Thyroid gland (tissue), 4 donors: ENCODE measurements around the gene NUP93.

Source experiments
- POLR2A ChIP-seq, 2 donors: fragments of 450-650 bp; IDR thresholded peaks; one replicate each; pipeline ENCODE4 v1.6.1; 2017; ENCODE audit warnings: antibody characterized with exemption in 2 of 2, mild to moderate bottlenecking in 2 of 2, moderate library complexity in 1 of 2
- TF ChIP-seq, protein P1 (sequence below), 6 experiments: fragments of 200-600 bp in 3 of 6; fragments of 450-650 bp in 3 of 6; sonication (generic) in 3 of 6; IDR thresholded peaks; one replicate each; pipeline ENCODE4 v1.5.1; 2016 to 2019; ENCODE audit warnings: antibody characterized with exemption in 6 of 6, mild to moderate bottlenecking in 2 of 6, inconsistent platforms in 1 of 6, moderate library complexity in 1 of 6

DNA sequence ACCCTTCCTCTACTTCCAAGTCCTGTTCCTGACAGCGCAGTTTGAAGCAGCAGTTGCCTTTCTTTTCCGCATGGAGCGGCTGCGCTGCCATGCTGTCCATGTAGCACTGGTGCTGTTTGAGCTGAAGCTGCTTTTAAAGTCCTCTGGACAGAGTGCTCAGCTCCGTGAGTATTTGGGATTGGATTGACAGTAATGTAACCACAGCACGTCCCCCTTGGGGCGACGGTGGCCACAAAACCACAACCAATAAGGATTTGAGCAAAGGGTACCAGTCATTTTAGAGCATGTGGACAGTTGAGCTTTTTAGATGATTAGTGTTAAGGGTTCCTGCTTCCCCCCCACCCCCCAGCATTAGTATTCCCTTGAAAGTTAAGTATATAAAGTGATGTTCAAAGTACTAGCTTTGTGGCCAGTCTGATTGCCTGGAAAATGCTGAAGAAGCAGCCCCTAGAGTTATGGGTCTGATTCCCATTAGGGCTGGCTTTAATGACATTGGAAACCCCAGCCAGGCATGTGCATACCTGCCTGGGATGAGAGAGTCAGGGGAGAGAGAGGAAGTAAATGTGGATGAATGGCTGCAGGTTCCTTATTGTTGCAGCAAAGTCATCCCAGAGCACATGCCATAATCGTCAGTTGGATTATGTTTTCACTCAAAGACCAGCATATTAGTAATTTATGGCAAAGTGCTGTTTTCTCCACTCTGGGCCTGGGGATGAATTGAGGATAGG, 103.5 kb downstream of the NUP93 start:
- TF ChIP-seq, protein P1, sequence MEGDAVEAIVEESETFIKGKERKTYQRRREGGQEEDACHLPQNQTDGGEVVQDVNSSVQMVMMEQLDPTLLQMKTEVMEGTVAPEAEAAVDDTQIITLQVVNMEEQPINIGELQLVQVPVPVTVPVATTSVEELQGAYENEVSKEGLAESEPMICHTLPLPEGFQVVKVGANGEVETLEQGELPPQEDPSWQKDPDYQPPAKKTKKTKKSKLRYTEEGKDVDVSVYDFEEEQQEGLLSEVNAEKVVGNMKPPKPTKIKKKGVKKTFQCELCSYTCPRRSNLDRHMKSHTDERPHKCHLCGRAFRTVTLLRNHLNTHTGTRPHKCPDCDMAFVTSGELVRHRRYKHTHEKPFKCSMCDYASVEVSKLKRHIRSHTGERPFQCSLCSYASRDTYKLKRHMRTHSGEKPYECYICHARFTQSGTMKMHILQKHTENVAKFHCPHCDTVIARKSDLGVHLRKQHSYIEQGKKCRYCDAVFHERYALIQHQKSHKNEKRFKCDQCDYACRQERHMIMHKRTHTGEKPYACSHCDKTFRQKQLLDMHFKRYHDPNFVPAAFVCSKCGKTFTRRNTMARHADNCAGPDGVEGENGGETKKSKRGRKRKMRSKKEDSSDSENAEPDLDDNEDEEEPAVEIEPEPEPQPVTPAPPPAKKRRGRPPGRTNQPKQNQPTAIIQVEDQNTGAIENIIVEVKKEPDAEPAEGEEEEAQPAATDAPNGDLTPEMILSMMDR (IDR thresholded peaks at IDR 0.05), result no peak
- TF ChIP-seq POLR2A (IDR thresholded peaks at IDR 0.05), result no peak
